ENCODE data around the gene KLRF1. TPM values are rescaled to one million over a fixed set of nuclear protein-coding genes. Genes with fewer than 3 reads are reported as not detected.

Gene KLRF1
- total RNA-seq, 1 donor from 2014 or later: not detected

DNA sequence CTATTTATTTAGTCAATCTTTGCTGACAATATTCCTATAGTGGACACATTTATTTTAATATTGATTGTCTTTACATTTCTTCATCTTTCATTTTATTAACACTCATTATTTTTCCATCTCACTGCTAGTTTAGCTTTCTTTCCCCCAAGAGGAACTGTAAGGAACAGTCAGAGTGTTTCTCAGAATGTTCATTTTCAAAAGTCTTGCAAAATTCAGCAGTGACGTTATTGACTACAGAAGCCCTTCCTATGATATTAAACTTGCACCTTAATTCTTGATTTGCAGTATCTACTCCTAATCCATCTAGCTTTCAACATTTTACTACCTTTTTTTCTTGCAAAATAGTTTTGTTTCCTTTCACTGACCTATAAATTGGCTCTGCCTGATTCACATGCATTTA lies 28.9 kb downstream of the KLRF1 start:
- Histone ChIP-seq H3K27me3 (ENCODE audit: control insufficient read depth, insufficient read depth, low read length) (no peaks in the 10 kb centered on the region), H3K36me3 (ENCODE audit: control insufficient read depth, insufficient read depth, low read length) (no peaks in the 10 kb centered on the region), H3K4me3 (ENCODE audit: low read depth, low read length) (no peak overlapping the region)
- TF ChIP-seq, protein P1, sequence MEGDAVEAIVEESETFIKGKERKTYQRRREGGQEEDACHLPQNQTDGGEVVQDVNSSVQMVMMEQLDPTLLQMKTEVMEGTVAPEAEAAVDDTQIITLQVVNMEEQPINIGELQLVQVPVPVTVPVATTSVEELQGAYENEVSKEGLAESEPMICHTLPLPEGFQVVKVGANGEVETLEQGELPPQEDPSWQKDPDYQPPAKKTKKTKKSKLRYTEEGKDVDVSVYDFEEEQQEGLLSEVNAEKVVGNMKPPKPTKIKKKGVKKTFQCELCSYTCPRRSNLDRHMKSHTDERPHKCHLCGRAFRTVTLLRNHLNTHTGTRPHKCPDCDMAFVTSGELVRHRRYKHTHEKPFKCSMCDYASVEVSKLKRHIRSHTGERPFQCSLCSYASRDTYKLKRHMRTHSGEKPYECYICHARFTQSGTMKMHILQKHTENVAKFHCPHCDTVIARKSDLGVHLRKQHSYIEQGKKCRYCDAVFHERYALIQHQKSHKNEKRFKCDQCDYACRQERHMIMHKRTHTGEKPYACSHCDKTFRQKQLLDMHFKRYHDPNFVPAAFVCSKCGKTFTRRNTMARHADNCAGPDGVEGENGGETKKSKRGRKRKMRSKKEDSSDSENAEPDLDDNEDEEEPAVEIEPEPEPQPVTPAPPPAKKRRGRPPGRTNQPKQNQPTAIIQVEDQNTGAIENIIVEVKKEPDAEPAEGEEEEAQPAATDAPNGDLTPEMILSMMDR (IDR thresholded peaks at IDR 0.05; ENCODE audit: insufficient read depth, low read length, severe bottlenecking): no peak
- DNase-seq (ENCODE audit: low read depth) (no peak), FAIRE-seq (no peak)

DNA sequence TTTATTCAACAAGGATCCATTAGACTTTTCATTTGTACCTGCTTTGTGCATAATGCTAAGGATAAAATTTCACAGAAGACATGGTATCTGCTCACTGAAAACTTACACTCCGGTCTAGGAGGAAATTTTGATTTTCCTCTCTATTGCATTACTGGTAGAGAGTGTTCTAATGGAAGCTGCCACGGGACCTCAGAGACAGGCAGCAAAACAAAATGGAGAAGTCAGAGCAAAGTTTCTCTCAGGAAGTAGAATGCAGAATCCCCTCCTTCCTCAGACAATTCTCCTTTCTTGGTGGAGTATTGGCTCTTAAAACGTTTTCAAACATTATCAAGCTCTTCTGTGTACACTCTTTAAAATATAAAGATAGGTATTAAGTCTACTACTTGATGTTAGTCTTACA lies 29.6 kb downstream of the KLRF1 start:
- no peak for FAIRE-seq
- Histone ChIP-seq H3K27me3 (ENCODE audit: control insufficient read depth, insufficient read depth, low read length) (no peaks in the 10 kb centered on the region), H3K36me3 (ENCODE audit: control insufficient read depth, insufficient read depth, low read length) (no peaks in the 10 kb centered on the region), H3K4me3 (ENCODE audit: low read depth, low read length) (no peak overlapping the region)
- TF ChIP-seq, protein P1 (IDR thresholded peaks at IDR 0.05; ENCODE audit: insufficient read depth, low read length, severe bottlenecking): no peak
- no peak for DNase-seq (ENCODE audit: low read depth)

DNA sequence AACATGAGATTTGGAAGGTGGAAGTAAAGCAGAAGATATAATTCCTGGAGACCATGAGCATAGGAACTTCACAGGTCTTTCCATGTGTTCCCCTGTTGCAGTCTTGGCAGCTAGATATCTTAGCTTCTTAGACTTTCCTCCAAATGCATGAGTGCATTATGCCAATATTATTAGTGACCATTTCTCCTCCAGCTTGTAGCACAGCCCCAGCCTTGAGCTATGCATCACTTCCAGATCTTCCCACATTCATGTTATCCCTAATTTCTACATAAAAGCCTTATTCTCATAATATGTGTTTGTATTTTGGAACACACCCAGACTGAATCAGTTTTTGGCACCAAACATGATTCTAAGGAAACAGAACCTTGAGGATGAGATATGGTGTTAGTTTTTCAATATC lies 30.9 kb downstream of the KLRF1 start:
- Histone ChIP-seq H3K27me3 (ENCODE audit: control insufficient read depth, insufficient read depth, low read length) (no peaks in the 10 kb centered on the region), H3K4me3 (ENCODE audit: low read depth, low read length) (no peak overlapping the region), H3K36me3 (ENCODE audit: control insufficient read depth, insufficient read depth, low read length) (no peaks in the 10 kb centered on the region)
- FAIRE-seq (no peak), DNase-seq (ENCODE audit: low read depth) (no peak)
- TF ChIP-seq, protein P1 (IDR thresholded peaks at IDR 0.05; ENCODE audit: insufficient read depth, low read length, severe bottlenecking): no peak

DNA sequence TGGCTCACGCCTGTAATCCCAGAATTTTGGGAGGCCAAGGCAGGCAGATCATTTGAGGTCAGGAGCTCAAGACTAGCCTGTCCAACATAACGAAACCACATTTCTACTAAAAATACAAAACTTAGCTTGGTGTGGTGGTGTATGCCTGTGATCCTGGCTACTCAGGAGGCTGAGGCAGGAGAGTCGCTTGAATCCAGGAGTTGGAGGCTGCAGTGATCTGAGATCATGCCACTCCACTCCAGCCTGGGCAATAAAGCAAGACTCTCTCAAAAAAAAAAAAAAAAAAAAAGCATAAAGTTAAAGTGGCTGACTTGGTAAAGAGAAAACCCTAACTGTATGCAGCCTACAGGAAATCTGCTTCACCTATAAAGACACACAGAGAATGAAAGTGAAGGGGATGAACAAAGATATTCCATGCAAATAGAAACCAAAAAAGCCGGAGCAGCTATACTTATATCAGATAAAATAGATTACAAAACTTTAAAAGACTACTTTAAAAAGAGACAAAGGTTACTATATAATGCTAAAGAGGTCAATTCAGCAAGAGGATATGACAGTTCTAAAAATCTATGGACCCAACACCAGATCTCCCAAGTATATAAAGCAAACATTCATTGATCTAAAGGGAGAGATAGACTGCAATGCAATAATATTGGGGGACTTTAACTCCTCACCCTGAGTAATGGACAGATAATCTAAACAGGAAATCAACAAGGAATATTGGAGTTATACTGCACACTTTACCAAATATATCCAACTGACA lies 37.8 kb downstream of the KLRF1 start:
- TF ChIP-seq, protein P1 (IDR thresholded peaks at IDR 0.05; ENCODE audit: insufficient read depth, low read length, severe bottlenecking): no peak
- Histone ChIP-seq H3K27me3 (ENCODE audit: control insufficient read depth, insufficient read depth, low read length) (no peaks in the 10 kb centered on the region), H3K4me3 (ENCODE audit: low read depth, low read length) (no peak overlapping the region), H3K36me3 (ENCODE audit: control insufficient read depth, insufficient read depth, low read length) (no peaks in the 10 kb centered on the region)
- FAIRE-seq (no peak), DNase-seq (ENCODE audit: low read depth) (no peak)

DNA sequence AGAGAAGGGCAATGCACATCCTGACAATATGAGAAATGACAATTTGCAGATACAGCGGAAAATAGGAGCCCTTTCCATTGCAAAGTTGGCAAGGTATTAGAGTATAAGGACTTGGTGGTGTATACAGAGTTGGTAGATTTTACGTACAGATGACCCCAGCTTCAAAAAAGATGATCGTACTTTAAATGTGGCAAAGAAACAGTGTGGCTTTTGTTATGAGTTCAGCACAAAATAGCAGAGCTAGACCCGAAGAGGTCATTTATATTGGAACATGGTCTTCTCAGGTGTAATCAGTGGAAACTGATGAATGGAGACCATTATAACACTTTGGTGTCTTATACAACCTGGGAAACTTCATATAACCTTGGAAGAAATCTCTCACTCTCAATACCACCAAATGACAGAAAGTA lies 39.6 kb downstream of the KLRF1 start:
- H3K36me3 ChIP-seq (ENCODE audit: control insufficient read depth, insufficient read depth, low read length): no peaks in the 10 kb centered on the region
- no peak overlapping the region for H3K4me3 ChIP-seq (ENCODE audit: low read depth, low read length)
- TF ChIP-seq, protein P1 (IDR thresholded peaks at IDR 0.05; ENCODE audit: insufficient read depth, low read length, severe bottlenecking): no peak
- FAIRE-seq: no peak
- H3K27me3 ChIP-seq (ENCODE audit: control insufficient read depth, insufficient read depth, low read length): no peaks in the 10 kb centered on the region
- no peak for DNase-seq (ENCODE audit: low read depth)

DNA sequence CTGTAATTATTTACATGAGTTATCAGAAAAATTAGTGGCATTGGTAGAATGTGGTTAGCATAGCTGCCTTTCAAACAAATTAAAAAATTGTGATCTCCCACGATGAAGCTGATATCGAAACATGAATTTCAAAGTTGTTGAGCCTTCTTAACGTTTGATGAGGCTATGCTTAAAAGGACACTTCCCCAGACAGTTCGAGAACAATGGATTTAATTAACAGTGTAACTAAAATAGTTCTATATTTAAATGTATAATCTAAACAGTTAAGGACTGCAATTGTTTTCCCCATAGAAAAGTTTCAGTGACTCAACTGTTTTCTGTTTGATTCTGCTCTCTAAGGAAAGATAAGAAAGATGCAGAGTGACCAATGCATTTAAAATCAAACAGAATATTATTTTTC lies 40.2 kb downstream of the KLRF1 start:
- DNase-seq (ENCODE audit: low read depth) (no peak), FAIRE-seq (no peak)
- no peaks in the 10 kb centered on the region for H3K27me3 ChIP-seq (ENCODE audit: control insufficient read depth, insufficient read depth, low read length)
- no peak overlapping the region for H3K4me3 ChIP-seq (ENCODE audit: low read depth, low read length)
- H3K36me3 ChIP-seq (ENCODE audit: control insufficient read depth, insufficient read depth, low read length): no peaks in the 10 kb centered on the region
- TF ChIP-seq, protein P1 (IDR thresholded peaks at IDR 0.05; ENCODE audit: insufficient read depth, low read length, severe bottlenecking): no peak

Data from bronchial epithelial cell (primary cell).